GDM1 (cell line): ENCODE measurements around the gene TMEM253.

Experiments
- DNase-seq: peaks from one replicate; lab custom pipeline; 2025; lab: John Stamatoyannopoulos, UW

Gene TMEM253

GRCh38 chr14:21090940-21091663, 9.8 kb upstream of the TMEM253 start:
- no peak for DNase-seq

GRCh38 chr14:21091821-21092272, 9.0 kb upstream of the TMEM253 start:
- no peak for DNase-seq

- peak; percentile 66 for DNase-seq
These were observed 8.4 kb upstream of the TMEM253 start for GRCh38 chr14:21092273-21093011.

- no peak for DNase-seq
These were observed 7.8 kb upstream of the TMEM253 start for GRCh38 chr14:21093018-21093417.

GRCh38 chr14:21093769-21094681, 6.8 kb upstream of the TMEM253 start:
- no peak for DNase-seq

GRCh38 chr14:21095430-21096205, 5.2 kb upstream of the TMEM253 start:
- DNase-seq = no peak

- no peak for DNase-seq
These were observed 4.4 kb upstream of the TMEM253 start for GRCh38 chr14:21096438-21096837.

GRCh38 chr14:21096978-21097635, 3.8 kb upstream of the TMEM253 start:
- DNase-seq = no peak

GRCh38 chr14:21097636-21098075, 3.2 kb upstream of the TMEM253 start:
- DNase-seq = no peak

GRCh38 chr14:21098076-21098891, 2.6 kb upstream of the TMEM253 start, which contains the start of gene ZNF219:
TSS of gene ZNF219 (minus strand) at chr14:21098655. CDS start at chr14:21093591, 5,064 bp downstream.
- DNase-seq = peak; percentile 23

- no peak for DNase-seq
These were observed 1.8 kb upstream of the TMEM253 start for GRCh38 chr14:21098892-21099595.

- no peak for DNase-seq
These were observed 1.3 kb upstream of the TMEM253 start for GRCh38 chr14:21099596-21099985.

GRCh38 chr14:21101802-21102413, 1.0 kb downstream of the TMEM253 start:
- no peak for DNase-seq

GRCh38 chr14:21102521-21103410, 1.9 kb downstream of the TMEM253 start:
- DNase-seq = no peak

GRCh38 chr14:21103411-21103709, 2.5 kb downstream of the TMEM253 start:
- DNase-seq = no peak

GRCh38 chr14:21103710-21104447, 3.0 kb downstream of the TMEM253 start:
- peak; percentile 89 for DNase-seq

GRCh38 chr14:21104448-21105060, 3.7 kb downstream of the TMEM253 start:
- DNase-seq = peak; percentile 44
